Astrocyte of the spinal cord (primary cell): ENCODE data around the gene TULP4.
A peak's percentile ranks its signal among the peaks of the same experiment; 100 is the strongest.

ENCODE experiments used
- DNase-seq: peaks from one replicate; pipeline ENCODE4 v3.0.0; 2011; ENCODE audit warnings: low read depth, low spot score
- H3K4me3 ChIP-seq: 2 replicates; pipeline ENCODE4 v1.5.1; 2011; ENCODE audit warnings: low read depth, mild to moderate bottlenecking, low read length, moderate library complexity
- in situ Hi-C: cut with HindIII; loops from 2 replicates; pipeline ENCODE4 v1.10.0; 2017; ENCODE audit warnings: low sequenced_read_pairs
- TF ChIP-seq, protein P1 (sequence below): IDR thresholded peaks from 2 replicates; pipeline ENCODE4 v1.5.1; 2012; ENCODE audit warnings: low read depth, mild to moderate bottlenecking, low read length, inconsistent platforms

The TULP4 gene

DNA sequence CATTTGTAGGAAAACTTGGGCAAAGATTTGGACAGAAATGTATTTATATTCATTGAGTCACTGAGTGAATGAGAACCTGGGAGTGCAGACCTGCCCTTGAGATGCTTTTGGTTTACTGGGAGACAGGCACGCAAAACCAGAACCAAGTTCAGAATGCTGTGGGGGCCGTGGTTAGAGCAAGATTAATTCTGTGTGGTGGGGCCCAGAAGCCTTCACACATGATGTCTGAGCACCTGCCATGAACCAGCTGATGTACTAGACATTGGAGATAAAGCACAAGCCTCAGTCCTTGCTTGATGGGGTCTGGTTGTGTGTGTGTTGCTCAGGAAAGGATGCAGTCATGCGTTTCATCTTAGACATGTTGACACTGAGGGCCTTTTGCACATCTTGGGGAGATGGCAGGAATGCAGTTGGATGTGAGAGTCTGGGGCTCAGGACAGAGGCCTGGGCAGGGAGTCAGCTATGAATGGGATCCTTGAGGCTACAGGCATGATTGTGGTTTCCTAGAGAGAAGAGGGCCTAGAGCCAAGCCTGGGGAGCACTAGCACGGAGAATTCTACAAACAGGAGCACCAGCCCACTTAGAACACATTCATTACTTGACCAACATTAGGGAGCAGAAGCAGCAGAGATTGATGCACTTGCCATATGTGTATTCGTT is 133.3 kb downstream of the TULP4 start:
- peak; percentile 46 for DNase-seq
- H3K4me3 ChIP-seq, result no peak overlapping the region
- TF ChIP-seq, protein P1, sequence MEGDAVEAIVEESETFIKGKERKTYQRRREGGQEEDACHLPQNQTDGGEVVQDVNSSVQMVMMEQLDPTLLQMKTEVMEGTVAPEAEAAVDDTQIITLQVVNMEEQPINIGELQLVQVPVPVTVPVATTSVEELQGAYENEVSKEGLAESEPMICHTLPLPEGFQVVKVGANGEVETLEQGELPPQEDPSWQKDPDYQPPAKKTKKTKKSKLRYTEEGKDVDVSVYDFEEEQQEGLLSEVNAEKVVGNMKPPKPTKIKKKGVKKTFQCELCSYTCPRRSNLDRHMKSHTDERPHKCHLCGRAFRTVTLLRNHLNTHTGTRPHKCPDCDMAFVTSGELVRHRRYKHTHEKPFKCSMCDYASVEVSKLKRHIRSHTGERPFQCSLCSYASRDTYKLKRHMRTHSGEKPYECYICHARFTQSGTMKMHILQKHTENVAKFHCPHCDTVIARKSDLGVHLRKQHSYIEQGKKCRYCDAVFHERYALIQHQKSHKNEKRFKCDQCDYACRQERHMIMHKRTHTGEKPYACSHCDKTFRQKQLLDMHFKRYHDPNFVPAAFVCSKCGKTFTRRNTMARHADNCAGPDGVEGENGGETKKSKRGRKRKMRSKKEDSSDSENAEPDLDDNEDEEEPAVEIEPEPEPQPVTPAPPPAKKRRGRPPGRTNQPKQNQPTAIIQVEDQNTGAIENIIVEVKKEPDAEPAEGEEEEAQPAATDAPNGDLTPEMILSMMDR, result no peak
- in situ Hi-C loops, result no loop called here

DNA sequence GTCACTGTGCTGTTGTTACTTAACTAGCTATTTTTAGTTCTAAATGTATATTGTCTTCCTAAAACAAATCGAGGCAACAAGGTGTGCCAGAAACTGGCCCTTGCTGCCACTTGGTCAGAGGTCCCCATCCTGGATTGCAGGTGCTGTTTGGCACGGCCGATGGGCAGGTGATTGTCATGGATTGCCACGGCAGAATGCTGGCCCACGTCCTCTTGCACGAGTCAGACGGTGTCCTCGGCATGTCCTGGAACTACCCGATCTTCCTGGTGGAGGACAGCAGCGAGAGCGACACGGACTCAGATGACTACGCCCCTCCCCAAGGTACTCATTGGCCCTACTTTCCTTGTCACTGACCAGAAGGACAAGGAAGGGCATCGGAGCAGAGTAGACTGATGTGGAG is 136.6 kb downstream of the TULP4 start:
- no peak for DNase-seq
- H3K4me3 ChIP-seq, result no peak overlapping the region
- in situ Hi-C loops, result no loop called here
- TF ChIP-seq, protein P1, result no peak

DNA sequence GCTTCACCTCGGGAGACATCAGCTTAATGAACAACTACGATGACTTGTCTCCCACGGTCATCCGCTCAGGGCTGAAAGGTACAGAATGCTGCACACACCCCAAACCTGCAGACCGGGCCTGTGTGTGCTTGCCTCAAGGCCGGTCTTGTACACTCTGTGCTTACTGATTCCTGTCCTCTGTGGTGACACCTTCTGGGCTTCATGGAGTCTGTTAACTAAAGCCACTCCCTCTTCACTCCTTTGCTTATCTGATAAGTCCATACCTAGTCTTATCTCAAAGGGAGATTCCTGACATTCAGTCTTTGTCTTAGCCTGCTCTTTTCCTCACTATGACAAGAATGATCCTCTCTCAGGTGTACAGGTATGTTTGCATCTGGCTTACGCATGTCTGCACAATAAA is 139.9 kb downstream of the TULP4 start:
- DNase-seq, result no peak
- TF ChIP-seq, protein P1, result no peak
- H3K4me3 ChIP-seq, result no peak overlapping the region
- in situ Hi-C loops, result no loop called here

DNA sequence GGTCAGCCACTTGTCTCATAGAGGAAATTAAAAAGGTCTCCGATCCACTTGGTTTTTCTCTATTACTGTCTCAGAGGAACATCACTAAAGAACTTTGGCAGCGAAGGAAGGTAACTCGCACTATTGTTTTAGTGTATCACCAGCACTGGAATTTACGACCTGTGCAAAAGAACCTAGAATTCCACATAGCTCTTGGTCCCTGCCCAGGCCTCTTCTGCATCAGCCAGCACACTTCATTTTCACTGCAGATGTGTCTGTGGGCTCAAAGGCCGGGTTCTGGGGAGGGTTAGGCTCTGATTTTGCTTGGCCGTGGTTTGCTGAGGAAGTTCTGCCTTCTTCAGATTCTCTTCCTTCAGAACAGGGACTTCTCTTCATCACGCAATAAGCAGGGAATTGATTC is 144.9 kb downstream of the TULP4 start:
- DNase-seq, result no peak
- no peak overlapping the region for H3K4me3 ChIP-seq
- in situ Hi-C loops, result no loop called here
- TF ChIP-seq, protein P1, result no peak

DNA sequence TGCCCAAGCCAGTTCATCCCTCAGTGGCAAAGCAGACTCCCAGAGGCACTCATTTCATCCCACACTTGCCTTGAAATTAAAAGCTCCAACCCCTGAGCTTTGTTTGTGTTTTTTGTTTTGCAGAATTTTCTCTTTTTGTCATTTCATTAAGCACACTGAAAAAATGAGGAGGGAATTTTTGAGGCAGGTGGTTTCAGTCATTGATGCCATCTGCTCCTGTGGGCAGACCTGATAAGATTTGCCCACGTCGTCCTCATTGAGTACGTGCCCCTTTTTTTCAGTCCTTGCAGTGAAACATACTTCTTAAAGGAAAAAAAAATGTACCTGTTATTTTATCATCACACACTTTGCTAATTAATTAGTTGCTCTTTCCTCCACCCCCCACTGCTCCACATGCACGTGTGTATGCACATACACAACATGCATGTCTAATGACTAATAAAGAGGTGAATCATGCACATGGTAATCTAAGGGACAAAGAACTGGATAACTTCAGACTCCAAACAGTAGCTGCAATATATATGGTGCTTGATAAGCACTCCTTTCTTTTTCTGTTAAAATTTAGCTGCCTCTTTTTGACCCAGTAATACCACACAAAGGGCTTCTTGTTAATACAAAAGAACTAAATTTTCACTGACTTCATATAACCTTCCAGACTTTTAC is 145.5 kb downstream of the TULP4 start:
- TF ChIP-seq, protein P1, result no peak
- DNase-seq, result no peak
- in situ Hi-C loops, result no loop called here
- no peak overlapping the region for H3K4me3 ChIP-seq

DNA sequence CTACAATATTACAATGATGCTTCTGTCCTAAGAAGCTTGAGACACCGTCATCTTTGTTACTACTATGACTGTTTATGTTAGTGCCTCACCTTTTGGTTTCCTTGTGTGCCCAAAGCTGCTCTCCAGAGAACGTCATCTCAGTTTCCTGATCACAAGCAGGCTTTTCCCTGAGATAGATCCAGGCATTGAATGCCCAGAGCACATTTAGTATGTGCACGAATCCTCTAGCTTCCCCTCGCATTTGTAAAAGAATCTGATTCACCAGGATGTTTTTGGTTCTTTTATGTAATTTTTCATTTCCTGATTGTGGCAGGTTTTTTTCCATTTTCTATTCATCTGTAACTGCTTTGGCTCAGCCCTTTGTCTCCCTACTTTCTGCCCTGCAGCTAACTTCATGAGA is 147.5 kb downstream of the TULP4 start:
- TF ChIP-seq, protein P1, result no peak
- DNase-seq, result no peak
- in situ Hi-C loops, result no loop called here
- H3K4me3 ChIP-seq, result no peak overlapping the region
